NCI-H2107 treated with DMSO at 0.1 percent for 48 hours (cell line): Measurements from ENCODE around the gene ADIPOR1.
A peak's percentile ranks its signal among the peaks of the same experiment; 100 is the strongest.

Source experiments
- DNase-seq: peaks from one replicate; lab custom pipeline; 2025; ENCODE audit not compliant: unreplicated experiment; lab: John Stamatoyannopoulos, UW

Gene ADIPOR1

DNA sequence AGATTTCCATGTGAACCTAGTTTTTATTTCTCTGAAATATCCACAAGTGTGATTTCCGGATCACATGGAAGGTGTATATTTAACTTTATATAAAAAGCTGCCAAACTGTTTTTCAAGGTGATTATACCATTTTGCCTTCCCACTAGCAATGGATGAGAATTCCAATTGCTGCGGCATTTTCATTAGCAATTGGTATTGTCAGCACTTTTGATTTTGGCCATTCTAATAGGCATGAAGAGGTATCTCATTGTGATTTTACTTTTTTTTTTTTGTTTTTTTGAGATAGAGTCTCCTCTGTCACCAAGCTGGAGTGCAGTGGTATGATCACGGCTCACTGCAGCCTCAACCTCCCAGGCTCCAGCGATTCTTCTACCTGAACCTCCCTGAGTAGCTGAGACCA, 13.9 kb upstream of the ADIPOR1 start:
- no peak for DNase-seq

DNA sequence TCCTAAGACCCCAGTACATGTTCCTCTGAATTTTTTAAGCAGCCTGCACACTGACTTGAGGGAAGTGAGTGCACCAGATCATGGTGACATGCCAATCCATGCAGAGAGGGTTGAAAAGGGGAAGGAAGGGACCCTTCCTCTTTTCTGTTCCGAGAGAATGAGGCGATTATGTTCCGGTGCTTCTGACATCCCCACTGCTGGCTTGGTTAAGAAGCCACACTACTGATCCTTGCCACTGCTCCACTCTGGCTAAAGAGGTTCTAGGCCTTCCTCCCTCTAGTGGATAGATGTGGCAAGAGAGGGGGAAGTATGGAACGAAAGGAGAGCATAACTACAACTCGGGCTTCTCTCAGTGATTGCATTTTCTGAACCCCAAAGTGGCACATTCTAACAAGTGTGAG, 10.8 kb upstream of the ADIPOR1 start:
- peak; percentile 82 for DNase-seq

DNA sequence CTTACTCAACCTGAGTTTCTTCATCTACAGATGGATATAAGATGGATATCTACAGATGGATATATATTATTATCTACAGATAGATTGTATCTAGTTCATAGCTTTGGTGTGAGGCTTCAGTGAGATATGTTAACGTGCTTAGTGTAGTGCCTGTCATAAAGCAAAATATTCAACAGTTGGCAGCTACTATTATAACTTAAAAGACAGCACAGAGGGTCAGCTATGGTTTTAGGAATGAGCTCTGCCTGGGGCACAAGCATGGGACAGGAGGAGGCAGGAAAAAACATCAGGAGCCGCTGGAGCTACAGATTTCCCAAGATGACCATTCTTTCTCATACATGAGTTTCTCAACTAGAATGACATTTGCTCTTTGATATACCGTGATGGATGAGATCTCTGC, 10.2 kb upstream of the ADIPOR1 start:
- DNase-seq, result no peak

DNA sequence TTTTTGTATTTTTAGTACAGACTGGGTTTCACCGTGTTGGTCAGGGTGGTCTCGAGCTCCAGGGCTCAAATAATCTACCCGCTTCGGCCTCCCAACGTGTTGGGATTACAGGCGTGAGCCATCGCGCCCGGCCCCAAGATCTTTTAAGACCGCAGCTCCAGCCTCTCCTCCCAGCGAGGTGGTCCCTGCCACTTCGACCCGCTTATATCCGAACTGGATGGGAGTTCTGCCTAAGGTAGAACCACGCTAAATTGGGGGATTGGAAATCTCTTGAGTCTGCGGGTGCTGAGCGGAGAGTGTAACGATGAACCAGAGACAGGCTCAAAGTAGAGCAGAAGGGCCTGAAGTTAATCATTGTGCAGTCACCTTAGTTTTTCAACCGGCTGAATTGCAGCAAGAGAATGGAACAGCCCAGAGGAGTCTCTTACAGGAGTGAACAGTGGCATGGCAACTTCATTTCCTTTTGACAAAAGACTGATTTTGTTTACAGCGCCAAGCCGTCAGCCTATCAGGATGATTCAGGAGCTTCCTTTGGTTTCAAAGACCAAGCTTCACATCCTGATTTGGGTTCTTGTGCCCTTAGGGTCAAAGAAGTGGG, 9.7 kb upstream of the ADIPOR1 start:
- no peak for DNase-seq

DNA sequence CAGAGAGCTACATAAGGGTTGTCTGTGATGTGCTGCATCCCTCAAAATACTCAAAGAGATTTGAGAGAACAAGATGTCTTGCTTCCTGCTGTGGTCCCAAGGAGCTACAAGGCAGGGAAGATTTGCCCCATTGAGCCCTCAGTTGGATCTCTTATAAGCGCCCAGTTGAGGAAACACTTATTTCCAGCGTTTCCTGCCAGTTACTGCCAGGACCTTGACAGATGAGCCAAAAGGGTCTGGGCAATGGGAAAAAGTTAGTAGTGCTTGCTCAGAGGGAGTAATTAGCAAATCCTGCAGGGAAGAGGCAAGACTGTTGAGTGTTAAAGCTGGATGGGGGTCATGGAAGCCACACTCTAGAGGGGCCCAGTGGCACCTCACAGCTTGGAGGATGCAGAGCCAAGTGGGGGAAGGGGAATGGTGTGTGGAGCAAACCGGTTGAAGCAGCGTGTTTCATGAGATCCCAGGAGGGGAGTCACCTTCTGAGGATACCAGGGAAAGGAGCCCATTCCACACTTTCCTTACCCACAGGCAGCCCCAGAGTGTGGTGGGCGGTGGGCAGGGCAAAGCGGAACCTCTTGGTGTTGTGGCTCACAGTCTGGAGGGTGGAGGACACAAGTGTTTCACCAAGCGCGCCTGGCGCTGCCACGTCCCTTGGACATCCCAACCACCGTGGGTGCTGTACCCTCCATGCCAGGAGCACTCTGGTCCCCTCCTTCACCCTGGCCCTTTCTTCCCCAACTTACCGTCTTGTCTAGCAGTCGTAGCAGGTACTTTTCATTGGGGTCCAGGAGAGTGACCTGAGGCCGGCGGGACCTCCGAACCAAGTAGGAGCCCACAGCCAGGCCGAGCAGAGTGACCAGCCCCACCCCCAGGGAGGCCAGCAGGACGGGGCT, 8.1 kb upstream of the ADIPOR1 start:
- DNase-seq, result no peak

DNA sequence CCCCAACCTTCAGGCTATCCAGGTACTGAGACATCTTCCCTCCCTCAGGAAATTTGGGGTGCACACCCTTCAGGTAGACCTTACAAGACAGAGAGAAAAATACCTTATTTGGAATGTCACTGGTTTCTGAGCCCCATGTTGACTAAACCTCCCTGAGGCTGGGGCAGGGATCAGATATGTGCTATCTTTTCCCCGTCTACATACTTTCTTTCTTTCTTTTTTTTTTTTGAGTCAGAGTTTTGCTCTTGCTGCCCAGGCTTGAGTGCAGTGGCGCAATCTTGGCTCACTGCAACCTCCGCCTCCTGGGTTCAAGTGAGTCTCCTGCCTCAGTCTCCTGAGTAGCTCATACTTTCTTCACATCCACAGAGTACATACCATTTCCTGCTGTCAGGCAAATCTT, 7.3 kb upstream of the ADIPOR1 start:
- no peak for DNase-seq

DNA sequence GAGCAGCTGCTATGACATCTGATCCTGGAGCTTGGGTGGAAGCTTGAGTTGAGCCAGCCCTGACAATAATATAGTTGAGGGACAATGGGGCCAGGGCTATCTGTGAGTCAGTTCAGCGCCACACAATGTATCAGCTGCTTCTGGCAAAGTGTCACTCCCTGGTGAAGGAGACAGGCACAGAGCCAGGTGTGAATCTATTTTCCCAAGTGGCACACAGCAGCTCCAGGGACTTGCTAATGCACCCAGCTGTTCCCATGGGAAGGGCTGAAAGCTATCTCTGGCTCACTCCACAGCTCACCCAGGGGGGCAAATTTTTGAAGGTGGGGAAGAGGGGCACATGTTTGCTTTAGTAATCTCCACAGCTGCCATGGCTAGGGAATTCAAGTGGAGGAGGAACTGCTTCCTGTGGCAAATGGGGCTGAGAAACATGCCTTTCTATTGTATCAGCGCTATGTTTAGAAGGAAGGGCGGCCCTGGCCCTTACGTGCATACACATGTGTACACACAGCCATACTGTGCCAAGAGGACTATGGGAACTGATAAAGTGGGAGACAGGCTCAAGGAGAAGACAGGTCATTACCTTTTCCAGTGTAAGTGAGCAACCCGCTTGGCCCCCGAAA, 6.8 kb upstream of the ADIPOR1 start:
- peak; percentile 99 for DNase-seq

DNA sequence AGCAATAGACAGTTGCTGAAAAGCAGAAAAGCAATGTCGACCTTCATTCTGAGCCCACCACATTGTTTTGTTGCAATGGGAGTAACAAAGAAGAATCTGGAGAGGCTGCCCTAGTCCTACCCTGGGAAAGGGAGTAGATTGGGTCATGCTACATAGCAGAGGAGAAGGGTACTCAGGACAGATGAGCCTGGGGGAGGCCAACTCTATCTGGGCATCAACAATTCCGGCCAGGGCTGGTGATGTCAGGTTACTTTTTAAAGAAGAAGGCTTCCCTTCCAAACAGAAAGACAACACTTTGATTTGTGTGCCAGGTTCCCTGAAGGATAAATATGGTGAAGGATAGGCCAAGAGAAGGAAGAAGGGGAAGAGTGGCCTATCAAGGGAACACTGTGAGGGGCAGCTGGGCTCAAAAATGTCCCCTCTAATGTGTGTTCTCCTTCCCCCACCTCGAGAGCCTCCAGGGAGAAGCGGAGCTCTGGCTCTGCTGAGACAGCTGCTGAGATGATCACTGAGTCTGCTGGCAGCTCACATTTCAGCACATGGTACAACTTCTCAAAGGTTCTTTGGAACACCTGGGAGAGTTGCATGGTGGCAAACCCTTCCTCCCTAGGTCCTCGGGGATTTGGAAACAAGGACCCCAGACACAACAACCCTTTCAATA, 3.2 kb upstream of the ADIPOR1 start:
- DNase-seq, result no peak

DNA sequence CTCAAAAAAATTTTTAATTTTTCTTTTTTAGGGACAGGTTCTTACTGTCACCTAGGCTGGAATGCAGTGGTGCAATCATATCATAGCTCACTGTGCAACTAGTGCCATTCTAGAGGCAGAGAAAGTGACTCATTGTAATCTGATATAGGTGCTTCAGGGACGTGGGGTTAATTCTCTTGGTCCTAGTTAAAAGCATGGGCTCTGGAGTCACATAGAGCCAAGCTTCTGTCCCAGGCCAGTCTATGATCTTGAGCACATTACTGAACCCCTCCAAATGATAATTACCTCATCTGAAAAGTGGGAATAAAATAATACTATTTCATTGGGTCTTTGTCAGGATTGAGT, 1.1 kb upstream of the ADIPOR1 start:
- DNase-seq, result peak; percentile 89

DNA sequence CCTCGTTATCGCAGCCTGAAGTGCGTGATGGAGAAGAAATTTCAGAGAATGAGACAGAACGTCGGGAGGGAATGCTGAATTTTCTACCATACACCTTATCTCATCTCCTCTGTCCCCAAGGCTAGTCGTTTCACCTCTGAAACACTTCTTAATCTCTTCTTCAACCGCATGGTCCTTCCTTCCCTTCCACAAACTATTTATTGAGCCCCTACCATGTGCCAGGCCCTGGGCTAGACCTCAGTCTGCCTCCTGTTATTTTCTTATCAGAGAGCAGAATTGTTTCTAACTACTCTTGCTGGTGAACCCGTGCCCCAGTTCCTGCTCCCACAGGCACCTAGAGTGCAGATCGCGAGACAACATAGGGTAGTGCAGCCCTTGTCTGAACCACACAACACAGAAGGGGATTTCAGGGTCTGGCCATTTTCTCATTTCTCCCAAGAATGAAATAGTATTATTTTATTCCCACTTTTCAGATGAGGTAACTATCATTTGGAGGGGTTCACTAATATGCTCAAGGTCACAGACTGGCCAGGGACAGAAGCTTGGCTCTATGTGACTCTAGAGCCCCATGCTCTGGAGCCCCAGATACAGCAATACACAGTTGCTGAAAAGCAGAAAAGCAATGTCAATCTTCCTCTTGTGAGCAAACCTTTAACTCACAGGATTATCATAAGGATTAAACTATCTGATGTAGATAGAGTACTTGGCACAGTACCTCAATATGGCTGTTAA, 598 bp upstream of the ADIPOR1 start:
- DNase-seq, result no peak

DNA sequence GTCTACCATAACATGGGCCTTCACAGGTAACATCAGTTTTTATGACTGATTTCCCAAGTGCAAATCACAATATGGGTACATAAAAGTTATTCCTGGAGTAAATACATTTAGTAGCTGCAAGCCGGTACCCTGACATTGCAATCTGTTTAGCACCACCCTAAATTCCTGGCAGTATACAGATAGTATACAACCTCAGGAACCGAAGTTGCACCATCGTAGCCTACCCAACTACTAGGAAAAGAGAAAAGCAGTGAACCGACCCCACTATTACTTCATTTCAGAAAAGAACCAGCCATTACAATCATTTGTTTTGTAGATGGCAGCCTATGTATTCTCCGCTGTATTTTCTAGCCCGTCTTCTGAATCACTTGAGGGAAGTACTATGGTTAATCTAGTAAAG, 1.1 kb downstream of the ADIPOR1 start:
- DNase-seq, result no peak

DNA sequence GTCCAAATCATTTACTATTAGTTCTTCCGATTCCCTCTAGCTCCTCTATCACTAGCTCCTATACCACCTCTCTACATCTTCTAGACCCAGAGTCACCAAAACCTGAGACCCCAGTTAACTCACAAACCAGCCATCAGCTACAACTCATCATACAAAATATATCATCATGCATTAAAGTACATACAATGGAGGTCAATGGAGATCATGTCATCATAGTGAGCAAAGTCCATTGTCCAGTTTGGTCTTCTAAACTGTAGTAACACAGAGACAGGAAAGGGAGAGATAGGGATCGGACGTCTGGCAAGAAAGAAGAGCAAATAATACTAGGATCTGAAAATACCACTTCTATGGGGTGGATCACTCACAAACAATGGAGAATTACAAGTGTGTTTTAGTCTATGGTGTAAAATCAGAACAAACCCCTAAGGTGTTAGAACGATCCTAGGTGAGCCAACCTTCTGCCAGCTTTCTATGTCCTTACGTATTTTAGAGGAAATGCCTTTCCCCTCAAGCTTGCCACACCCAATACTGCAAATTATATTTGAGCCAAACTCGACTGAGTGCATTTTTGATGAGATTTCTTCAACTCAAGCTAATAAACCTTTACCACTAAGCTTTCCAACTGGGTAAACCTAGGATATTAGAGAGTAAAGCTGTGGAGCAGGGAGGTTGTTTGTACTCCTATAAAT, 3.9 kb downstream of the ADIPOR1 start:
- DNase-seq, result no peak

DNA sequence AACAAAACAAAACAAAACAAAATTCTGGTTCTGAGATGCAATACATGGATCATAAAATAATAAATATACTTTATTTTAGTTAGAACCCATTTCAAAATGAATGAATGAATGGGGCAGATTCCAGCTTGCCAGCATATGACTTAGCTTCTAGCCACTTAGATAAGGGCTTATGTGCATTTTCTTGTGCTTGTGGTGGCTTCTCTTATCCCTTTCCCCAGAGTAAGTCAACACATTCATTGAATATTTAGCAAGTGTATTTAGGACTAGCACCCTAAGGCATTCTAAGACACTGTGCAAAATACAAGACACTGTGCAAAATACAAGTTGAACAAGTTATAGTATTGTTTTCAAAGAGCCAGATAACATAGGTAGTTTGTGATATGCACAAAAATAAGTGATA, 4.7 kb downstream of the ADIPOR1 start:
- no peak for DNase-seq

DNA sequence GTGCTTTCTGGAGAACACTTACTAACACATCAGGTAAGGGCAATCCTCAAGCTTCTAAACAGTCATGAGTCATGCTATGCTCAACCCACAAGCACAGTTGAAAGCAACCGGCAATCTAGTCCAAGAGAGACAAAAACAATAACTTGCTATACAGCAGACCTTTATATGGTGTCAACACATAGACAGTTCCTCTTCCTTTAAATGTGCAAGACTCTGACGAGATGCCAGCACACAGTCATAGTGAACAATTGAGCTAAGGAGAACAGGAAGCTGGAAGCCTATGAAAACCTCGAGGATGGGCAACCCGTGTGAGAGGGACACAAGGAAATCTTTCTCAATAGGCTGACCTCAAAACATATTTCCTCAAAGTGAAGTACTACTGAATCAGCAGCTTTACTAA, 5.3 kb downstream of the ADIPOR1 start:
- DNase-seq, result no peak

DNA sequence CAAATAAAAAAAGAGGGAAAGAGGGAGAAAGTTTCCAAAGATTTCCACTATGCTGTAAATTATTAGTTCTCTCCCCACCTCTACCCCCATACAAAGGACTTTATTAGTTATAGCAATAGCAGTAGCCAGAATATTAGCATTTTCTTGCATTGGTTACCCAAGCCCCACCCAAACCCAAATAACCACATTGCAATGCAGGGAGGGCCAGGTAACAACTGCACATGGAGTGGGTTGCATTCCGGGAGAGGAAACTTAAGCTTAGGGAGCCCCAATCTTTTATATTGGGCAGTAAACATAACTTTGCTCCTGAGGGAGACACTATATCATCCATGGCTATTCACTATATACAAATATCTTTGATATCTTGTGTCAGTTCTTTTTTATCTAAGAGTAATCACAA, 6.0 kb downstream of the ADIPOR1 start:
- DNase-seq, result no peak

DNA sequence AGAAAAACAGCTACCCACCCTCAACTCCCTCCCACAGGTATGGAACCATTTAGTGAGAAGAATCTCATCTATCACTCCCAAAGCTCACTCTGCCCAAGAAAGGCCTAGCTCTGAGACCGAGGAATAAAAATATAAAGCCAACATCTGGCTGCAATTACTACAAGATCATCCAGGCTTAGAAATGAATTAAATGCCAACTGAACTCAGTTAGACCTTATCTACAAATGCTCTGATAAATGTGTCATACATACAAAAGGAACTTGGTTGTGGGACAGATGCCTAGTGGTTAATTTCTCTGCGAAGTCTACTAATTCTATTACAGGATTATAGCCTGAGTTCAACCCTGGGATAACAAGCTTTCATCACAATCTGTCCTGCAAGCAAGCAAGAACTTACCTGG, 6.7 kb downstream of the ADIPOR1 start:
- no peak for DNase-seq

DNA sequence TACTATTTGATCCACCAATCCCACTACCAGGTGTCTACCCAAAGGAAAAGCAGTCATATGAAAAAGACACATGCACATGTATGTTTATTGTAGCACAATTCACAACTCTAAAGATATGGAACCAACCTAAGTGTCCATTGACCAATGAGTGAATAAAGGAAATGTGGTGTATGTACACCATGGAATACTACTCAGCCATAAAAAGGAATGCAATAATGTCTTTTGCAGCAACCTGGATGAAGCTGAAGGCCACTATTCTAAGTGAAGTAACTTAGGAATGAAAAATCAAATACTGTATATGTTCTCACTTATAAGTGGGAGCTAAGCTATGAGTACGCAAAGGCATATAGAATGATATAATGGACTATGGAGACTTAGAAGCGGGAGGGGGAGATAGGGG, 12.6 kb downstream of the ADIPOR1 start:
- no peak for DNase-seq

DNA sequence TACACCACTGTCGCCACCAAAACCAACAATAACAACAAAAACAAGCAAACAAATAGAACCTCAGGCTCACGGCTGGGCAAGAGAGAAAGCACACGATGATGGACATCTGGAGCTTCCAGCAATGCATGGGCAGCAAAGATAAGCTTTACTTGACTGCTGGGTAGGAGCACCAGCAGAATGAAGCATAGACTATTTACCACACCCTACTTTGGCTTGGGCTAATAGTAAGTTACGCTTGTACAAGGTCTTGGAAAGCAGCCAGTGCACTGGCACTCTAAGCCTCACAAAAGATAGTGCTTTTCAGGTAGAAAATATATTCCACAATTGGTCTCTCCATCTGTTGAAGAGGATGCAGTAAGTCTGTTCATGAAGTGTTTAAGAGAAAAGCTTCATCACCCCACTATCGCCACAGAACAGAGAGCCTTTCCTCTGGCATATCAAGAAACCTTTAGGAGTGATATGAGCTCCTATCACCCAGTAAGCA, 13.6 kb downstream of the ADIPOR1 start:
- DNase-seq, result no peak

DNA sequence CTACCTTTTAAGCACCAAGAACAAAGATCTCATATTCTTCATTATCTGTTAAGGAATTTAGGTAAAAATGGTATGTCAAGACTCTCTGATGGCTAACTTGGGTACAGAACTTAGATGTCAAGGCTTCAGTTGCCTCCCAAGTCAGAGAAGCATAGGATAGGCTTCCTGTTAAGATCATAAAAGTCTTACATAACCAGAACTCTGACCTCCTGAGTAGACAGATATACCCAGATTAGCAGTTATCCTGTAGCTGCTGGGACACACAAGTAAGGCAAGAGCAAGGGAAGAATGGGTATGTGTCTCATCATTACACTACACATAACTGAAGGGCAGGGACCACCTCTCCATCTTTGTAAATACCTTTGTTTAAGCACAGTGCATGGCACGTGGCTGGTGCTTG, 15.7 kb downstream of the ADIPOR1 start:
- no peak for DNase-seq

DNA sequence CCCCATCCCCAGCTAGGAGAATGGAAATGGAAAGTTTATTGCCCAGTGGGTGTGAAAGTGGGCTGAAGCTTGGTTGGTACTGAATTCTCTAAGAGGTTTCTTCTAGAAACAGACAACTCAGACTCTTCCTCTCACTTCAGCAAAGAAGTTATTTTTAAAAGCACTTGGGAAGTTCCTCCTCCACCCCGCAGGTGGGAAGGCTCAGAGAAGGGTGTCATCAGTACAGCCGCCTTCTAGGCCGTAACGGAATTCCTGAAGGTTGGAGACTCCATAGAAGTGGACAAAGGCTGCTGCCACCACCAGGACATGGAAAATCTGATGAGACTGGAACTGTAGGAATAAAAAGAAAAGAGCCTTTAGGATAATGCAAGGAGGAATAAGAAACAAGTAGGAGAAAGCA, 16.7 kb downstream of the ADIPOR1 start:
- no peak for DNase-seq

DNA sequence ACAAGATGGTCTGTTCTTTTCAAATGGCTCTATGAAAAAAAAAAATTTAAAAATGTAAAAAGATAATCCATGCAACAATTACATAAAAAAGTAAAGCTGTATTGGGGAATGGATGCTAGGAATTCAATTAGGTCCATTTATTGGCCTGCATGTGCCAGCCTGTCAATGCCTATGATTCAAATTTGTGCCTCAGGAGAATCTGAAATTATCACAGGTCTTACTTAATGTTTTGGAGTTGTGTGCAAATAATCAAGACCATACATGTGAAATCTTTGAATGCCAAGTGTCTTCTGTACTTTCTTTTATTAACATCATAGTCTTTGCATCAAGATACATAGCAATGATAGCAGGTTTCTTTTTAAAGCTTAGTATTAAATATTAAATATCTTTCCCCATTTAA, 17.6 kb downstream of the ADIPOR1 start:
- DNase-seq, result no peak
